ENCODE measurements around the gene GNG8. TPM values are rescaled to one million over a fixed set of nuclear protein-coding genes. Genes with fewer than 3 reads are reported as not detected.

GNG8 gene
- polyA plus RNA-seq, 1 donor from 2014 or later = not detected

- Histone ChIP-seq H3K36me3 (ENCODE audit: insufficient read depth, low read length) (no peaks in the 10 kb centered on the region), H2AFZ (ENCODE audit: low read depth, low read length) (no peak overlapping the region), H3K79me2 (replicated peaks; ENCODE audit: insufficient read depth, low read length) (no peaks in the 10 kb centered on the region), H3K9ac (ENCODE audit: low read length) (peak overlapping the region; percentile 20), H3F3A (ENCODE audit: insufficient read depth, low read length, poor library complexity, severe bottlenecking) (no peaks in the 10 kb centered on the region), H3K27ac (ENCODE audit: low read length) (no peak overlapping the region), H3K9me2 (ENCODE audit: insufficient read depth, low read length) (no peaks in the 10 kb centered on the region), H4K20me1 (ENCODE audit: insufficient read depth) (no peaks in the 10 kb centered on the region), H3K9me3 (ENCODE audit: low read length) (no peaks in the 10 kb centered on the region), H3K4me3 (ENCODE audit: low read length) (no peak overlapping the region), H3K27me3 (ENCODE audit: insufficient read depth, low read depth, low read length) (no peaks in the 10 kb centered on the region), H3K4me2 (ENCODE audit: low read length) (no peak overlapping the region)
- TF ChIP-seq TAF1 (IDR thresholded peaks at IDR 0.05; ENCODE audit: low read depth) (no peak), REST (IDR thresholded peaks at IDR 0.05; ENCODE audit: borderline replicate concordance) (no peak), EP300 (conservative IDR thresholded peaks at IDR 0.05; ENCODE audit: poor library complexity, severe bottlenecking) (no peak), POLR2AphosphoS5 (IDR thresholded peaks at IDR 0.05) (no peak), CTCF (IDR thresholded peaks at IDR 0.05; ENCODE audit: poor library complexity, severe bottlenecking) (peak; percentile 89), RAD21 (conservative IDR thresholded peaks at IDR 0.05) (peak; percentile 84), SMC3 (conservative IDR thresholded peaks at IDR 0.05; ENCODE audit: poor library complexity) (peak; percentile 94)
Observed at GRCh38 chr19:46614114-46614722, 21.8 kb downstream of the GNG8 start.

- TF ChIP-seq EP300 (conservative IDR thresholded peaks at IDR 0.05; ENCODE audit: poor library complexity, severe bottlenecking) (no peak), RAD21 (conservative IDR thresholded peaks at IDR 0.05) (no peak), SMC3 (conservative IDR thresholded peaks at IDR 0.05; ENCODE audit: poor library complexity) (no peak), CTCF (IDR thresholded peaks at IDR 0.05; ENCODE audit: poor library complexity, severe bottlenecking) (no peak), TAF1 (IDR thresholded peaks at IDR 0.05; ENCODE audit: low read depth) (no peak), MXI1 (conservative IDR thresholded peaks at IDR 0.05; ENCODE audit: poor library complexity, severe bottlenecking) (no peak), POLR2AphosphoS5 (IDR thresholded peaks at IDR 0.05) (no peak), EZH2 (IDR thresholded peaks at IDR 0.05; ENCODE audit: borderline replicate concordance, insufficient read depth, low read length, poor library complexity, severe bottlenecking) (no peak), REST (IDR thresholded peaks at IDR 0.05; ENCODE audit: borderline replicate concordance) (no peak)
- H4K20me1 ChIP-seq (ENCODE audit: insufficient read depth) = no peaks in the 10 kb centered on the region
- no peak overlapping the region for H3K4me2 ChIP-seq (ENCODE audit: low read length)
- H3K4me3 ChIP-seq (ENCODE audit: low read length) = no peak overlapping the region
- H3F3A ChIP-seq (ENCODE audit: insufficient read depth, low read length, poor library complexity, severe bottlenecking) = no peaks in the 10 kb centered on the region
- no peak overlapping the region for H3K27ac ChIP-seq (ENCODE audit: low read length)
- no peaks in the 10 kb centered on the region for H3K36me3 ChIP-seq (ENCODE audit: insufficient read depth, low read length)
- H2AFZ ChIP-seq (ENCODE audit: low read depth, low read length) = no peak overlapping the region
- H3K9me3 ChIP-seq (ENCODE audit: low read length) = no peaks in the 10 kb centered on the region
- H3K27me3 ChIP-seq (ENCODE audit: insufficient read depth, low read depth, low read length) = no peaks in the 10 kb centered on the region
- peak overlapping the region; percentile 20 for H3K9ac ChIP-seq (ENCODE audit: low read length)
- no peaks in the 10 kb centered on the region for H3K79me2 ChIP-seq (replicated peaks; ENCODE audit: insufficient read depth, low read length)
- no peaks in the 10 kb centered on the region for H3K9me2 ChIP-seq (ENCODE audit: insufficient read depth, low read length)
Observed at GRCh38 chr19:46613525-46613924, 22.5 kb downstream of the GNG8 start.
